MM.1S (cell line): ENCODE results near the gene CRADD.

Experiments
- DNase-seq: peaks from one replicate; pipeline ENCODE4 v3.0.0-alpha.2; 2015
- H2AFZ ChIP-seq: fragments of 300-600 bp; sonication (generic); 2 replicates; pipeline ENCODE4 v1.6.0; 2016; ENCODE audit warnings: antibody characterized with exemption, low read length
- H3F3A ChIP-seq: fragments of 300-600 bp; sonication (generic); 2 replicates; pipeline ENCODE4 v1.6.1; 2016; ENCODE audit warnings: mild to moderate bottlenecking, antibody characterized with exemption, low read length, moderate library complexity, mixed read lengths; ENCODE audit not compliant: insufficient read depth
- H3K27ac ChIP-seq: fragments of 300-600 bp; sonication (generic); 2 replicates; pipeline ENCODE4 v1.5.1; 2016; ENCODE audit warnings: mild to moderate bottlenecking, low read length
- H3K27me3 ChIP-seq: fragments of 300-600 bp; sonication (generic); replicated peaks from 2 replicates; pipeline ENCODE4 v1.6.0; 2016; ENCODE audit warnings: low read length; ENCODE audit not compliant: insufficient read depth
- H3K36me3 ChIP-seq: fragments of 300-600 bp; sonication (generic); replicated peaks from 2 replicates; pipeline ENCODE4 v1.6.1; 2016; ENCODE audit warnings: mild to moderate bottlenecking, low read length, mixed read lengths; ENCODE audit not compliant: insufficient read depth
- H3K4me1 ChIP-seq: fragments of 300-600 bp; sonication (generic); 2 replicates; pipeline ENCODE4 v1.6.1; 2016; ENCODE audit warnings: low read length, mixed read lengths
- H3K4me2 ChIP-seq: fragments of 300-600 bp; sonication (generic); 2 replicates; pipeline ENCODE4 v1.6.0; 2016; ENCODE audit warnings: low read depth, low read length
- H3K4me3 ChIP-seq: fragments of 300-600 bp; sonication (generic); 2 replicates; pipeline ENCODE4 v1.5.1; 2016; ENCODE audit warnings: low read length, mixed read lengths
- H3K79me2 ChIP-seq: fragments of 300-600 bp; sonication (generic); 2 replicates; pipeline ENCODE4 v1.6.1; 2016; ENCODE audit warnings: mixed run types, low read length, mixed read lengths
- H3K9ac ChIP-seq: fragments of 300-600 bp; sonication (generic); 2 replicates; pipeline ENCODE4 v1.6.1; 2016; ENCODE audit warnings: low read length, mixed read lengths
- H3K9me2 ChIP-seq: fragments of 300-600 bp; sonication (generic); replicated peaks from 2 replicates; pipeline ENCODE4 v1.6.1; 2016; ENCODE audit warnings: mild to moderate bottlenecking, low read length, mixed read lengths; ENCODE audit not compliant: insufficient read depth
- H3K9me3 ChIP-seq: fragments of 300-600 bp; sonication (generic); replicated peaks from 2 replicates; pipeline ENCODE4 v1.6.1; 2016; ENCODE audit warnings: mild to moderate bottlenecking, low read length, mixed read lengths; ENCODE audit not compliant: insufficient read depth
- H4K20me1 ChIP-seq: fragments of 300-600 bp; sonication (generic); 2 replicates; pipeline ENCODE4 v1.6.1; 2016; ENCODE audit warnings: mild to moderate bottlenecking, low read length, moderate library complexity, mixed read lengths; ENCODE audit not compliant: insufficient read depth
- EZH2 ChIP-seq: fragments of 300-600 bp; sonication (generic); optimal IDR thresholded peaks from 2 replicates; pipeline ENCODE3; 2017; ENCODE audit warnings: low read depth, mild to moderate bottlenecking, antibody characterized with exemption, low read length, mixed read lengths
- EZH2phosphoT487 ChIP-seq: fragments of 300-600 bp; sonication (generic); IDR thresholded peaks from 2 replicates; pipeline ENCODE4 v1.6.1; 2018; ENCODE audit warnings: antibody characterized with exemption, low read length
- TF ChIP-seq, protein P1 (sequence below): fragments of 300-600 bp; sonication (generic); IDR thresholded peaks from 2 replicates; pipeline ENCODE4 v1.5.1; 2016; ENCODE audit warnings: antibody characterized with exemption, low read length, mixed read lengths

The CRADD gene

DNA sequence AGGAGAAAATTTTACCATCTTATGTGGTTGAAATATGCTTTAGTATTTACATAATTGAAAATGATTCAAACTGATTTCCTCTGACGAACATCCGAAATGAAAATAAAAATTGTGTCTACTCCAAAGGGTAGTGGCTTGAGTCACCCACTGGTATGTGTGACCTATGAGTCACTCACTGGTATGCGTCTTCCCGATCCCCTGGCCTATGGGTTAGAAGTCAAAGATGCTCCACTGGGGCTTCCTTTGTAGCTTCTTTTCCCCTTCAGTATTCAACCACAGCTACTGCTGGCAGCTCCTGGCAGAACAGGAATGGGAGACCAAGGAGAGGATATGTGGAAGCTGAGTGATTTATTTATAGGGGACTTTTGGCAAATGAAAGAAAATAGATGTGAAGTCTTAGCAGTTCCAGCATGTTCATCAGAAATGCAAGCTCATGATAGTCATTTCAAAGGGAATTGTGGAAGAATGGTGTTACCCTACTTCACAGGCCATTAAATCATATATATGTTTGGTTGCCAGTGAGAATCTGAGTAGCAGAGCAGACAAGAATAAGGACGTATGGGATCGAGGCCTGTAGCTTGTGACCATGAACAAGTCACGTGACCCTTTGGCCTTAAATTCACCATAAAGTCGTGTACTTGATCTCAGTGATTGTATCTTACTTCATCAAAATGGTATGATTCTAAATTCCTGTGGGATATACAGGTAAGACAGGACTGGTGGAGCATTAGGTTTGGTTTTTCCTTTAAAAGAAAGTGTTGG lies 108.3 kb downstream of the CRADD start:
- Histone ChIP-seq H3K79me2 (no peaks in the 10 kb centered on the region), H3K9ac (no peak overlapping the region), H3K9me2 (no peaks in the 10 kb centered on the region), H3K36me3 (no peaks in the 10 kb centered on the region), H3K4me2 (no peak overlapping the region), H3K4me3 (no peak overlapping the region), H3F3A (no peaks in the 10 kb centered on the region), H3K27me3 (no peaks in the 10 kb centered on the region), H3K9me3 (no peaks in the 10 kb centered on the region), H3K27ac (no peak overlapping the region), H4K20me1 (no peaks in the 10 kb centered on the region), H2AFZ (no peak overlapping the region), H3K4me1 (0 out of 2 replicates have a peak, but pooled peaks cover 4% of the 10 kb centered on the region)
- TF ChIP-seq, protein P1, sequence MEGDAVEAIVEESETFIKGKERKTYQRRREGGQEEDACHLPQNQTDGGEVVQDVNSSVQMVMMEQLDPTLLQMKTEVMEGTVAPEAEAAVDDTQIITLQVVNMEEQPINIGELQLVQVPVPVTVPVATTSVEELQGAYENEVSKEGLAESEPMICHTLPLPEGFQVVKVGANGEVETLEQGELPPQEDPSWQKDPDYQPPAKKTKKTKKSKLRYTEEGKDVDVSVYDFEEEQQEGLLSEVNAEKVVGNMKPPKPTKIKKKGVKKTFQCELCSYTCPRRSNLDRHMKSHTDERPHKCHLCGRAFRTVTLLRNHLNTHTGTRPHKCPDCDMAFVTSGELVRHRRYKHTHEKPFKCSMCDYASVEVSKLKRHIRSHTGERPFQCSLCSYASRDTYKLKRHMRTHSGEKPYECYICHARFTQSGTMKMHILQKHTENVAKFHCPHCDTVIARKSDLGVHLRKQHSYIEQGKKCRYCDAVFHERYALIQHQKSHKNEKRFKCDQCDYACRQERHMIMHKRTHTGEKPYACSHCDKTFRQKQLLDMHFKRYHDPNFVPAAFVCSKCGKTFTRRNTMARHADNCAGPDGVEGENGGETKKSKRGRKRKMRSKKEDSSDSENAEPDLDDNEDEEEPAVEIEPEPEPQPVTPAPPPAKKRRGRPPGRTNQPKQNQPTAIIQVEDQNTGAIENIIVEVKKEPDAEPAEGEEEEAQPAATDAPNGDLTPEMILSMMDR, result no peak
- TF ChIP-seq EZH2phosphoT487, result no peak
- TF ChIP-seq EZH2, result no peak
- DNase-seq, result no peak

DNA sequence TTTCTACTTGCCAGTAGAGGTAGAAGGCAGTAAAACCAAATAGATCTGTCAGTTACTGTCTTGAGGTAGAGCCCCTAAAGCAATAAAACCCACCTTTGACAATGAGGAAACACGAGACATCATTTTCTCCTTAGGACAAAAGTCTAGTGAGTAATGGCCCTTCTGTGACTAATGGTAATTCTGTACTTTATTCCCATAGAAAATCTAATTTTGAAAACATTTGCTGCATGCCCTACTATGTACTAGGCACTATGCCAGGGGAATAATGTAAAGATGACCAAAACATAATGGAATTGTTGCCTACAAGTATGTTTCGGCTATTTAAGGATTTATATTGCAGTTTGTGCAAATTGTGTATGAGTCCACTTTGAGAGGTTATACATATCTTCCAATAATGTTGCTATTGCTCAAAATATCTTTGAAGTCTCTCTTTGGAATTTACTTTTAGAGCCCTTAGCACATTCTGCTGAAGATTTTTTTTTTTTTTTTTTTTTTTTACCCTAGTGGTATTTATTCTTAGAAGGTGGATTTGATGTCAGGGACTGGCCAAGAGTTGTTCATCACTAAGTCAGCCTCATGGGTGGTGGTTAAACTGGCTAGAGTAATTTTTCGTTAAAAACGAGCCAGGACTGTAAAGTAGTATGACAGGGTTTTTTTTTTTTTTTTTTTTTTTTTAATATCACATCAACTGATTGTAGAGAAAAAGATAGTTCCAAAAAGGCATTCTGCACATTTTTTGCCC lies 109.7 kb downstream of the CRADD start:
- Histone ChIP-seq H3K79me2 (no peaks in the 10 kb centered on the region), H3K27ac (no peak overlapping the region), H3K27me3 (no peaks in the 10 kb centered on the region), H3F3A (no peaks in the 10 kb centered on the region), H4K20me1 (no peaks in the 10 kb centered on the region), H3K4me2 (no peak overlapping the region), H3K9me2 (no peaks in the 10 kb centered on the region), H3K9me3 (no peaks in the 10 kb centered on the region), H3K4me3 (no peak overlapping the region), H2AFZ (no peak overlapping the region), H3K4me1 (0 out of 2 replicates have a peak, but pooled peaks cover 4% of the 10 kb centered on the region), H3K9ac (no peak overlapping the region), H3K36me3 (no peaks in the 10 kb centered on the region)
- DNase-seq, result no peak
- TF ChIP-seq, protein P1, result no peak
- TF ChIP-seq EZH2 (no peak), EZH2phosphoT487 (no peak)

DNA sequence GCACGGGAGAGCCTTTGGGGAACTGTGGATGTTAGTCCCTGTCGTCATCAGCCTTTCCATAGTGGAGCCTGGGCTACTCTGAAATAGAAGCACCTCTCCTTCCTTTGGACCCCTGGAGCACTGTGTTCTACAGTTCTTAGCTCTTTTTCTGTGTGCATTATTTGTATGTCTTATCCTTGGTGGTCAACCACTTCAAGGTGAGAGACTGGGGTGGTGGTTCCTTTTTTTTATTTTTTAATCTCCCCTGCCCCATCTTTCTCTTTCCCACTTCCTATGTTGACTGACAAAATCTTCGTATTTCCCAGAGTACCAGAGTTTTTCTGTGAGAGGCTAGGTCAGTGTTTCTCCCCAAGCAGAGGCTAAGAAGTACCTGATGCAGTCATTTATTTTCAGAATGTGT lies 111.7 kb downstream of the CRADD start:
- no peak for TF ChIP-seq EZH2
- TF ChIP-seq EZH2phosphoT487, result no peak
- TF ChIP-seq, protein P1, result no peak
- H3K9me3 ChIP-seq, result no peaks in the 10 kb centered on the region
- H3K4me2 ChIP-seq, result no peak overlapping the region
- no peaks in the 10 kb centered on the region for H4K20me1 ChIP-seq
- no peaks in the 10 kb centered on the region for H3F3A ChIP-seq
- 0 out of 2 replicates have a peak, but pooled peaks cover 4% of the 10 kb centered on the region for H3K4me1 ChIP-seq
- H3K9ac ChIP-seq, result no peak overlapping the region
- H2AFZ ChIP-seq, result no peak overlapping the region
- no peak overlapping the region for H3K4me3 ChIP-seq
- no peak for DNase-seq
- no peaks in the 10 kb centered on the region for H3K9me2 ChIP-seq
- H3K27me3 ChIP-seq, result no peaks in the 10 kb centered on the region
- no peak overlapping the region for H3K27ac ChIP-seq
- H3K79me2 ChIP-seq, result no peaks in the 10 kb centered on the region
- no peaks in the 10 kb centered on the region for H3K36me3 ChIP-seq
